ENCODE results near the gene TESK2.

The TESK2 gene

GRCh38 chr1:45329445-45329844 lies 161.5 kb downstream of the TESK2 start:
- H3K27me3 Mint-ChIP-seq = no peaks in the 10 kb centered on the region
- H3K4me3 Mint-ChIP-seq = peak overlapping the region; percentile 27
- H3K4me1 Mint-ChIP-seq = peaks cover 22% of the 10 kb centered on the region
- peaks cover 7% of the 10 kb centered on the region for H3K36me3 Mint-ChIP-seq
- no peaks in the 10 kb centered on the region for H3K9me3 Mint-ChIP-seq
- H3K27ac Mint-ChIP-seq = no peak overlapping the region
- ATAC-seq (ENCODE audit: low read depth) (no peak), DNase-seq (ENCODE audit: low spot score in 2 of 2) (no peak)

DNA sequence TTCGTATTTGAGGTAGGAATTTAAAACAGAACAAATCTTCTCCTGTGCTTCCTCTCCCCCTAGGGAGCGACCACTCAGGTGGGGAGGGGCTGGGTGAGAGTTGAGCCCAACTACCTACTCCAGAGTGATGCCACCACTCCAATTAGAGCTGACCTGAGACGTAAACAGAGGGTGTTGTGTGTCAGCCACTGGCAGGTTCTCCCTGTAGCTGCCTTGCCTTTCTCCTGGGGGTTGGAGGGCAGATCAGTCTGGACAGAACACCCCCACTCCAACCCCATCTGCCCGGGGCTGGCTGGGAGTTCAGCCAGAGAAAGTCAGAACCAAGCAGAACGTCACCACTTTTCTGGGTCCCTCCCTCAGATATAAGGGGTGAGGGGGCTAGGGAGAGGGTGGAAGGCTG lies 162.3 kb downstream of the TESK2 start:
- peaks cover 18% of the 10 kb centered on the region for H3K4me1 Mint-ChIP-seq
- ATAC-seq (ENCODE audit: low read depth) (no peak), DNase-seq (ENCODE audit: low spot score in 2 of 2) (no peak)
- no peaks in the 10 kb centered on the region for H3K9me3 Mint-ChIP-seq
- H3K36me3 Mint-ChIP-seq = peaks cover 4% of the 10 kb centered on the region
- H3K27me3 Mint-ChIP-seq = no peaks in the 10 kb centered on the region
- H3K4me3 Mint-ChIP-seq = no peak overlapping the region
- H3K27ac Mint-ChIP-seq = no peak overlapping the region

GRCh38 chr1:45327644-45328515 lies 163.1 kb downstream of the TESK2 start:
- peak overlapping the region; percentile 72 for H3K4me3 Mint-ChIP-seq
- no peak overlapping the region for H3K27ac Mint-ChIP-seq
- no peak for DNase-seq (ENCODE audit: low spot score in 2 of 2)
- ATAC-seq (ENCODE audit: low read depth) = peak; percentile 6
- H3K36me3 Mint-ChIP-seq = peaks cover 2% of the 10 kb centered on the region
- peaks cover 18% of the 10 kb centered on the region for H3K4me1 Mint-ChIP-seq
- no peaks in the 10 kb centered on the region for H3K9me3 Mint-ChIP-seq
- H3K27me3 Mint-ChIP-seq = no peaks in the 10 kb centered on the region

GRCh38 chr1:45326627-45327623 lies 164.0 kb downstream of the TESK2 start, which contains the start of gene HPDL:
Gene HPDL, plus strand, starts transcription at chr1:45326895. Its CDS starts 254 bp downstream, at chr1:45327149.
- ATAC-seq (ENCODE audit: low read depth) = peak; percentile 82

DNA sequence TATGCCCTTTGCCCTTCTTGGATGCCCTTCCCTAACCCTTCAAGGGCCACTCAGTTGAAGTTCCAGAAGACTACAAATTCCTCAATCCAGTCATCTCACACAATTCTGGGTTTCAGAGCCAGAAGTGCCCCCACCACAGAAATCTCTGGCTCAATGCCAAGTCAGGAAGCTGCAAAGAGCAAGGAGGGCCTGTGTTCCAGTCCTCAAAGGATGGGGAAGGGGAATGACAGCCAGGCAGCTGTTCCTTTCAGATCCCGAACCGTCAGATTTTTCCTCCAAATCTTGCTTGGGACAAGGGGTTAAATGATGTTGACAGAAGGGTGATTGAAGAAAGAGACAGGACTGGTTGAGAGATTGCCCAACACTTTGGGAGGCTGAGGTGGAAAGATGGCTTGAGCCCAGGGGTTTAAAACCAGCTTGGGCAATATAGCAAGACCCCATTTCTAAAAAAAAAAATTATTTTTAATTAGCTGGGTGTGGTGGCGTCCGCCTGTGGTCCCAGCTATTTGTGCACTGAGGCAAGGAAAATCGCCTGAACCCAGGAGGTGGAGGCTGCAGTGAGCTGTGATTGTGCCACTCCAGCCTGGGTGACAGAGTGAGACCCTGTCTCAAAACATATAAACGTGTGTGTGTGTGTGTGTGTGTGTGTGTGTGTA lies 165.0 kb downstream of the TESK2 start:
- Mint-ChIP-seq H3K27me3 (no peaks in the 10 kb centered on the region), H3K36me3 (peaks cover 2% of the 10 kb centered on the region), H3K4me3 (peak overlapping the region; percentile 89), H3K9me3 (no peaks in the 10 kb centered on the region), H3K27ac (peak overlapping the region; percentile 73), H3K4me1 (peaks cover 20% of the 10 kb centered on the region)
- DNase-seq (ENCODE audit: low spot score in 2 of 2) (no peak), ATAC-seq (ENCODE audit: low read depth) (no peak)

More at GRCh38 chr1:45326627-45327623, 164.0 kb downstream of the TESK2 start, which contains the start of gene HPDL:
- peak within 1 kb of the TSS; percentile 73 for H3K27ac Mint-ChIP-seq
- H3K36me3 Mint-ChIP-seq = peaks cover 2% of the 10 kb centered on the region
- no peaks in the 10 kb centered on the region for H3K27me3 Mint-ChIP-seq
- no peaks in the 10 kb centered on the region for H3K9me3 Mint-ChIP-seq
- peak within 1 kb of the TSS; percentile 89 for H3K4me3 Mint-ChIP-seq
- peak in 1 of 2 donors; percentile 42 for DNase-seq (ENCODE audit: low spot score in 2 of 2)
- H3K4me1 Mint-ChIP-seq = peaks cover 18% of the 10 kb centered on the region

GRCh38 chr1:45322486-45323040 lies 168.4 kb downstream of the TESK2 start:
- Mint-ChIP-seq H3K36me3 (no peaks in the 10 kb centered on the region), H3K4me1 (peaks cover 11% of the 10 kb centered on the region), H3K27me3 (no peaks in the 10 kb centered on the region), H3K27ac (no peak overlapping the region), H3K4me3 (no peak overlapping the region), H3K9me3 (no peaks in the 10 kb centered on the region)
- ATAC-seq (ENCODE audit: low read depth) = no peak
- no peak for DNase-seq (ENCODE audit: low spot score in 2 of 2)

DNA sequence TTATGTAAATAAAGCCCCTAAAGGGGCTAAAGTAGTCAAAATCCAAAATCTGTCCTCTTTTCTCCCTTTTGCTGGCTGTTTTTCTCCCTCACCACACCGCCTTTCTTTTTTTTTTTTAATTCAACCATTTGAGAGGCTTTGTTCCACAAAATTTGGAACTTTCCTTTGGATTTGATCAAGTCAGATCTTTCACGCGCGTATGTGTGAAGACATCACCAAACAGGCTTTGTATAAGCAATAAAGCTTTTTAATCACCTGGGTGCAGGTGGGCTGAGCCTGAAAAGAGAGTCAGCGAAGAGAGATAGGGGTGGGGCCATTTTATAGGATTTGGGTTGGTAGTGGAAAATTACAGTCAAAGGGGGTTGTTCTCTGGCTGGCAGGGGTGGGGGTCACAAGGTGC lies 169.5 kb downstream of the TESK2 start:
- H3K4me3 Mint-ChIP-seq = peak overlapping the region; percentile 24
- H3K36me3 Mint-ChIP-seq = no peaks in the 10 kb centered on the region
- ATAC-seq (ENCODE audit: low read depth) (no peak), DNase-seq (ENCODE audit: low spot score in 2 of 2) (no peak)
- no peak overlapping the region for H3K27ac Mint-ChIP-seq
- no peaks in the 10 kb centered on the region for H3K9me3 Mint-ChIP-seq
- no peaks in the 10 kb centered on the region for H3K27me3 Mint-ChIP-seq
- peaks cover 9% of the 10 kb centered on the region for H3K4me1 Mint-ChIP-seq

GRCh38 chr1:45319761-45320160 lies 171.2 kb downstream of the TESK2 start:
- H3K36me3 Mint-ChIP-seq = no peaks in the 10 kb centered on the region
- DNase-seq (ENCODE audit: low spot score in 2 of 2) (no peak), ATAC-seq (ENCODE audit: low read depth) (no peak)
- H3K4me1 Mint-ChIP-seq = peaks cover 3% of the 10 kb centered on the region
- no peak overlapping the region for H3K27ac Mint-ChIP-seq
- no peaks in the 10 kb centered on the region for H3K27me3 Mint-ChIP-seq
- H3K4me3 Mint-ChIP-seq = no peak overlapping the region
- H3K9me3 Mint-ChIP-seq = no peaks in the 10 kb centered on the region

GRCh38 chr1:45317166-45317565 lies 173.8 kb downstream of the TESK2 start:
- no peak for ATAC-seq (ENCODE audit: low read depth)
- DNase-seq (ENCODE audit: low spot score in 2 of 2) = no peak
- no peaks in the 10 kb centered on the region for H3K9me3 Mint-ChIP-seq
- no peak overlapping the region for H3K27ac Mint-ChIP-seq
- peaks cover 3% of the 10 kb centered on the region for H3K4me1 Mint-ChIP-seq
- no peaks in the 10 kb centered on the region for H3K27me3 Mint-ChIP-seq
- H3K4me3 Mint-ChIP-seq = no peak overlapping the region
- no peaks in the 10 kb centered on the region for H3K36me3 Mint-ChIP-seq

DNA sequence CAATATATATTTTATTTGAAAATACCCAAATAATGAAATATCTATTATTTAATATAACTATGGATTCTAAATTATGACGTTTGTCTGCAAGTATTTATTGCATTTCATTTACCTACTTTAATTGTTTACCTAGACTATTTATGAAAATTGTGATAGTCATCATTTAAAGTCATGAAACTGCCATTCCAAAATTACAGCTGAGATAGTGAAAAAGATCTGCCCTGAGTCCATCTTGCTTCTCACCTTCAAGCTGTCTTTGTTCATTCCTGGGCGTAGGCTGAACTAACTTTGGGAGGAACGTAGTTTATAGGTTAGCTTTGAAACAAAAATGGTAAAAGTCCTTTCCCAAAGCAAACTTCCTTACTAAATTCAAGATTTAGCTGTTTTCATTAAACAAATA lies 176.7 kb downstream of the TESK2 start:
- no peaks in the 10 kb centered on the region for H3K27me3 Mint-ChIP-seq
- no peaks in the 10 kb centered on the region for H3K9me3 Mint-ChIP-seq
- ATAC-seq (ENCODE audit: low read depth) (no peak), DNase-seq (ENCODE audit: low spot score in 2 of 2) (no peak)
- no peak overlapping the region for H3K4me3 Mint-ChIP-seq
- no peak overlapping the region for H3K27ac Mint-ChIP-seq
- no peaks in the 10 kb centered on the region for H3K4me1 Mint-ChIP-seq
- no peaks in the 10 kb centered on the region for H3K36me3 Mint-ChIP-seq

GRCh38 chr1:45306905-45307304 lies 184.1 kb downstream of the TESK2 start:
- H3K4me3 Mint-ChIP-seq = no peak overlapping the region
- H3K9me3 Mint-ChIP-seq = no peaks in the 10 kb centered on the region

DNA sequence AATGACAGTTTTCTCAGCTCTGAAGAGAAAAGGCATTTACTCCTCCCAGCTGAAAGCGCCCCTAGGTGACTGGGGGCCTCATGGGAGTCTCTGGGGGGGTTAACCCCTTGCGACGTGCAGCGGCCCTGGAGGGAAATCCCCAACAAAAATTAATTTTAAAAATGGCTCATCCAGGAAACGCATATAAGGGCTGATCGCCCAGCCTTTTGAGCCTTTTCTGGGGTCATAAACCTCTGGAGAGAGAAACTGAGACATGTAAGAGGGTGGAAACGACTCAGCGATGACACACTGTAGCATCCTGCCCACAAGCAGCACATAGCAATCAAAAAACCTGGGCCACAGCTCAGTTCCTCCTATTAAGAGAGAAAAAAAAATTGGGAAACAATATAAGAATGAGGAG lies 184.6 kb downstream of the TESK2 start:
- H3K27me3 Mint-ChIP-seq = no peaks in the 10 kb centered on the region

More at GRCh38 chr1:45306905-45307304, 184.1 kb downstream of the TESK2 start:
- Mint-ChIP-seq H3K27me3 (no peaks in the 10 kb centered on the region), H3K36me3 (no peaks in the 10 kb centered on the region), H3K4me1 (peaks cover 20% of the 10 kb centered on the region), H3K27ac (peak overlapping the region; percentile 95)
- DNase-seq (ENCODE audit: low spot score in 2 of 2) (no peak), ATAC-seq (ENCODE audit: low read depth) (no peak)

DNA sequence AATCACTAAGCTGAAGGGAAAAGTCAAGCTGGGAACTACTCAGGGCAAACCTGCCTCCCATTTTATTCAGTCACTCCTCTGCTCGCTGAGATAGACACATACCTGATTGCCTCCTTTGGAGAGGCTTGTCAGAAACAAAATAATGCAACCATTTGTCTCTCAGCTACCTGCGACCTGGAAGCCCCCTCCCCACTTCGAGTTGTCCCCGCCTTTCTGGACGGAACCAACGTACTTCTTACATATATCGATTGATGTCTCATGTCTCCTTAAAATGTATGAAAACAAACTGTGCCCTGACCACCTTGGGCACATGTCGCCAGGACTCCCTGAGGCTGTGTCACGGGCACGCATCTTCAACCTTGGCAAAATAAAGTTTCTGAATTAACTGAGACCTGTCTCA lies 185.7 kb downstream of the TESK2 start:
- H3K4me3 Mint-ChIP-seq = peak overlapping the region; percentile 89
- H3K9me3 Mint-ChIP-seq = no peaks in the 10 kb centered on the region
- no peaks in the 10 kb centered on the region for H3K27me3 Mint-ChIP-seq
- no peak for DNase-seq (ENCODE audit: low spot score in 2 of 2)
- no peak for ATAC-seq (ENCODE audit: low read depth)
- H3K36me3 Mint-ChIP-seq = no peaks in the 10 kb centered on the region
- H3K27ac Mint-ChIP-seq = peak overlapping the region; percentile 95
- H3K4me1 Mint-ChIP-seq = peaks cover 24% of the 10 kb centered on the region

More for the DNA sequence above, 184.6 kb downstream of the TESK2 start:
- H3K4me1 Mint-ChIP-seq = peaks cover 24% of the 10 kb centered on the region
- ATAC-seq (ENCODE audit: low read depth) = no peak
- no peaks in the 10 kb centered on the region for H3K36me3 Mint-ChIP-seq
- H3K9me3 Mint-ChIP-seq = no peaks in the 10 kb centered on the region
- peak overlapping the region; percentile 95 for H3K27ac Mint-ChIP-seq
- peak overlapping the region; percentile 40 for H3K4me3 Mint-ChIP-seq
- peak in 1 of 2 donors; percentile 11 for DNase-seq (ENCODE audit: low spot score in 2 of 2)
